HG03159 (cell line): Measurements from ENCODE around the gene ZNF414.
A peak's percentile ranks its signal among the peaks of the same experiment; 100 is the strongest.

Experiments used
- ATAC-seq: cut with Tn5 transposase; IDR thresholded peaks from one replicate; pipeline ENCODE4 v1.9.1; 2021; ENCODE audit warnings: mild to moderate bottlenecking, moderate library complexity; ENCODE audit not compliant: unreplicated experiment

Gene ZNF414

DNA sequence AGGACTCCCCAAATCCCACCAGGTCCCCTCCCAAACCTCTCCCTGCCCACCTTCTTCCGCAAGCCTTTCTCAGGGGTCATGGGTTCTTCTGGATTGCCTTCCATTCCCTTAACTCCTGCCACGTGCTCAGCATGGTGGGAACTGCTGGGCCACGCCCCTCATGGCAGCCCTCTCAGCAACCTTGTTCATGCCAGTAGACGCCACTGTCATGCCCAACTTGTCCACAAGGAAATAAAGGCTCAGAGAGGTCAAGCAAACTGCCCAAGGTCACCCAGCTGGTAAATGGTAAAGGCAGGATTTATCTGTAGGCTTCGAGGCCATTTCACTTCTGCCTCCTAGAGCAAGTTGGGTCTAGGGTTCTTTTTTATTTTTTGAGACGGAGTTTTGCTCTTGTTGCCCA, 22.4 kb downstream of the ZNF414 start:
- no peak for ATAC-seq

DNA sequence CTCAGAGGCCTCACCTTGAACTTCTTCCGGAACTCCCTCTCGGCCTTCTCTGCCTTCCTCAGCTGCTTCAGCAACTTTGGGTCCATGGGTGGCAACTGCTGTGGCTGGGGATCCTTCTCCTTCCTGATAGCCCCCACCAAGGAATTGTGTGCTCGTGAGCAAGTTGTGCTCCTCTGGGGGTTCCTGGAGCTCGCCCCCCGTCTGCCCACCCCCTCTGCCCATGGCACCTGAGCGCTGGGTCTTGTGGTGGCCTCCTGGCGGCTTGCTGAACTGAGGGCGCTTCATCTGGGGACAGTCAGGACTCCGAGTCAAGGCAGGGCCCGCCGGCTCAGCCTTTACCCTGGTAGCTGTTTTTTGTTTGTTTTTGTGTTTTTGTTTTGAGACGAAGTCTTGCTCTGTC, 23.1 kb downstream of the ZNF414 start:
- no peak for ATAC-seq

DNA sequence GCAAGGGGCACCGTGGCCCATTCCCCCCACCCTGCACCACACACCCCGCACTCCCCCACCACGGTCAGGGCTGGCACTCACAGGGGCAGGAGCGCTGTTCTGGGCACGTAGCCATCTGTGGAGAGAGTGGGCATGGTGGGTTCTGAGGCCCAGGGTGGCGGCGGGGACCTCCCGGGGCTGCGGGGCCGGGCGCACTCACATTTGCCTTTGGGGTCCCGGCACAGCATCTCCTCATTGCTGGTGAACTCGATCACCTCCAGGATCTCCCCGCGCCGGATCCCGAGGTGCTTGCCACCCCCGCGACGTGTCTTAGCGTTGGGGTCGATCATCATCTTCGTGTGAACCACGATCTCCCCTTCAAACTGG, 23.6 kb downstream of the ZNF414 start:
- ATAC-seq, result no peak

DNA sequence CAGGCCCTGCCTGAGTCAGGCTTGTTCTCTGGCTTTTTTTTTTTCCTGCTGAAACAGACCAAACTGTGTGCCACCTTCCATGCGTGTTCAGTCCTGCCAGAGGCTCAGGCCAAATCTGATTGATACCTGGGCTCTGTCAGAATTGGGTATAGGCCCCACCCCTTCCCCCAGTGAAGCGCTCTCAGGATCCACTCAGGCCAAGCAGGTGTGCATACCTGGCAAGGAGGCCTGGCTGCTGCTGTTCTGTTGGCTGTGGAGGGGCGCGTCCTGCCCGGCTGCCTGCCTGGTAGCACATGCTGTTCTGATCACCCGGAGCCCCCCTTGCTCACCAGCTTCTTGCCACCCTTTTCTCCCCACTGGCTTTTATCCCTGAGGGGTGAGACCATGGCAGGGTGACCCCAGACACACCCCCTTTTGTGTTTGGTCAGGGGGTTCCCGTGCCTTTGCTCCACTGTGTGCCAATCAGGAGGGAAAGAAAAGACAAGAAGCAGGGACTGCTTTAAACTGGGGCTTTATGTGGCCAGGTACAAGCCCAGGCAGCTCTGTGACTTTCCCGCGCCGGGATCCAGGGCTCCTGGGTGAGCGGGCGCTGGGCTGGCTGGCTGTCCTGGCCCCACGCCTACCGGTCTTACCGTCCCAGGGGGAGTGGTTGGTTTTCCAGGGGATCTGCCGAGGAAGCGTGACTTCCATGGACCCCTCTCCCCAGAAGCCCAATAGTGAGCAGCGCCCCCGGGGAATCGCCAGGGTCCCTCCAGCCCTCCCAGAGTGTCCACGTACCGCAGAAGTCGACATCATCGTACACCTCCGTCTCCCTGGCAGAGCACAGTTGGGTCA, 24.2 kb downstream of the ZNF414 start:
- no peak for ATAC-seq

DNA sequence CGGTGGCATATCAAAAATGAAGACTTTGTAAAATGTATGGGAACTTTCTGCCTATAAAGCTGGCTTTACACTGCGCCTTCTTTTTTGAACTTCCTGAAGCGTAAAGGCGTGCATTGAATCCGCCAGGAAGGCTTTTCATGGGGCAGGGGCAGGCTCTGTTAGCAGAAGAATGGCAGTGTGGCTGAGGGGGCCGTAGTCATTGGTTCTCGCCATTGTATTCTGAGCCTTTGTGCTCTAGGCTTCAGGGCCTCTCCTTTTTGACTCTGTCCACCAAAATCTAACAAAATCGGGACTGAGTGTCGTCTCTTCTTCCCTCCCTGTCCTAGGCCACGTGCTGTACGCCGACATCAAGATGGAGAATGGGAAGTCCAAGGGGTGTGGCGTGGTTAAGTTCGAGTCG, 25.6 kb downstream of the ZNF414 start:
- ATAC-seq, result no peak

DNA sequence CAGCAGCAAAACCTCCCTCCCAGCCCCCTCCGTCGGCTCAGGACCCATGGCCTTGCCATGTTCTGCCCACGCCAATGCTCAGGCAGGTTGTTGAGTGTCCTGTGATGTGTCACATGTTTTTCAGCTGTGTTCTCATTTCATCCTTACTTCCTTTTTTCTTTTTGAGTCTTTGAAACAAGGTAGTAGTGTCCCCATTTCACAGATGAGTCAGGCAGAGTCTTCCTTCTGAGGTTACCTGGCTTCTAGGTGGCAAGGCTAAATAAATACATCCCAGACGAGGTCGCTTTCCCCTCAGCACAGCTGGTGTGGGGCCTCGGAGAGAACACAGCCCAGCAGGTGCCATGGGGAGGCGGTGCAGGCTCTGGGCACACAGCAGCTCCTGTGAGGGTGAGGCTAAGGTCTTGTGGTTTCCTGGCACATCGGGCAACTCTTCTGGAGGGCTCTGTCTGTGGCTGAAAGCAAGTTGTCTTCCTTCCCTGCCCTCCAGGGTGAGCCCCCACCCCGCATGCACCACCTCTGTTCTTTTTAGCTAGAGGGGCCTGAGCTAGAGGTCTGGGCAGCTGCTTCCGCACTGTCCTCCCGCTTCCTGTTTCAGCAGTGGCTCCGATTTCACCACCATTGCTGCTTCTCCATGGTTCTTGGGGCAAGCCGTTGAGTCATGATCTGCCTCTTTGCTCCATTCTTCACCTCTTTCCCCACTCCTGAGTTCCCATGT, 26.7 kb downstream of the ZNF414 start:
- ATAC-seq, result no peak

DNA sequence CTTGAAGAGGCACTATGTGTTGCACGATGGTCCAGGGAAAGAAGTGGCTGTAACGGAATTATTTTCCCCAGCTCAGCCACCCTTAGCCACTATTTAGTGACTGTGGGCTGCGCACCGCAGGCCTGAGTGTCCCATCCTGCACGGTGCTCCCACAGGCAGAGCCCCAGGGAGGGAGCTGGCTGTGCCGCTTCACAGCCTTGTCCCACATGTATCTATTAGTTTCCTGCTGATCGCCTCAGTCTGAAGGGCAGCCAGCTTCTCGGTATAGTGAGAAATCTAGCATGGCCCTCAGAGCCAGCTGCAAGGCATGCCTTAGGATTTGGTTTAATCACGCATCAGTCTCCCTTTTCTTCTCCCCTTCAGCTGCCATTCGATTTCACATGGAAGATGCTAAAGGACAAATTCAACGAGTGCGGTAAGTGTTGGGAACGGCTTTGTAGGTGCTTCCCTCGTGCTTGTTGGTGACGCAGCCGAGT, 27.3 kb downstream of the ZNF414 start:
- no peak for ATAC-seq

DNA sequence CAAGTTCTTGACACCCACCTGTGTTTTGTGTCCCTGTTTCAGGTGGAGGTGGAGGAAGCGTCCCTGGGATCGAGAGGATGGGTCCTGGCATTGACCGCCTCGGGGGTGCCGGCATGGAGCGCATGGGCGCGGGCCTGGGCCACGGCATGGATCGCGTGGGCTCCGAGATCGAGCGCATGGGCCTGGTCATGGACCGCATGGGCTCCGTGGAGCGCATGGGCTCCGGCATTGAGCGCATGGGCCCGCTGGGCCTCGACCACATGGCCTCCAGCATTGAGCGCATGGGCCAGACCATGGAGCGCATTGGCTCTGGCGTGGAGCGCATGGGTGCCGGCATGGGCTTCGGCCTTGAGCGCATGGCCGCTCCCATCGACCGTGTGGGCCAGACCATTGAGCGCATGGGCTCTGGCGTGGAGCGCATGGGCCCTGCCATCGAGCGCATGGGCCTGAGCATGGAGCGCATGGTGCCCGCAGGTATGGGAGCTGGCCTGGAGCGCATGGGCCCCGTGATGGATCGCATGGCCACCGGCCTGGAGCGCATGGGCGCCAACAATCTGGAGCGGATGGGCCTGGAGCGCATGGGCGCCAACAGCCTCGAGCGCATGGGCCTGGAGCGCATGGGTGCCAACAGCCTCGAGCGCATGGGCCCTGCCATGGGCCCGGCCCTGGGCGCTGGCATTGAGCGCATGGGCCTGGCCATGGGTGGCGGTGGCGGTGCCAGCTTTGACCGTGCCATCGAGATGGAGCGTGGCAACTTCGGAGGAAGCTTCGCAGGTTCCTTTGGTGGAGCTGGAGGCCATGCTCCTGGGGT, 28.2 kb downstream of the ZNF414 start:
- no peak for ATAC-seq

DNA sequence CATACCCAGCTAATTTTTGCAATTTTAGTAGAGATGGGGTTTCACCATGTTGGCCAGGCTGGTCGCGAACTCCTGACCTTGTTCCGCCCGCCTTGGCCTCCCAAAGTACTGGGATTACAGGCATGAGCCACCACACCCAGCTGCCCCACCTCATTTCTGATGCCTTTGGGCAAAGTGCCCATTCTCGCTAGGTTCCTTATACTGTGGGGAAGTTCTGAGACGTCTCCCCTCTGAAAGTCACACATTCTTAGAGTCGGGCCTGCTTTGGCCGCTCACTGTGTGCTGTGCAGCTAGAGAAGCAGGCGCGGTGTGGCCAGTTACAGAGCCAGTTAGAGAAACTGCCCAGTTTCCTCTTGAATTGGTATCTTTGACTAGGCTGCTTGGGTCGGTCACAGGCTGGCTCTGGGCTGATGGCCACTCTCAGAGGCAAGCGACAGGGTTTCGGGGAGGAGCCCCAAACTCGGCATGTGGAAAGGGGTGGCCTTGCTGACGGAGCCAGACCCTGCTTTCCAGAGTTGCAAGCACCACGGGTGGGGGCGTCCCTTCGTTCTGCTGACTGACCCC, 29.6 kb downstream of the ZNF414 start:
- ATAC-seq, result no peak

DNA sequence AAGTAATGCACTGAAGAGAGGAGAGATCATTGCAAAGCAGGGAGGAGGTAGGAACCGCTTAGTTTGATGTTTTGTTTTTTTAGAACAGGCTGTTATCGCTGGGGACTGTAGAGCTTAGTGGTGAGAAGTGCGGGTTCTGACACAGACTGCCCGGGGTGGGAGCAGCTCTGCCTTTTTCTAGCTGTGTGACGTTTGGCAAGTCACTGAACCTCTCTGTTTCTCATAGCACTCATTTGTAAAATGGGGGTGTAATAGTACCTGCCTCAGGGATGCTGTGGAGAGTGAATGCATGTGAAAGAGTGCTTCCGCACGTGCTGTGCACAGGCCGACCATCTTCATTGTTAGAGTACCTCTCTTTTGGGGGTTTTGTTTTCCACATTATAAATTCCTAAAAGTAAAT, 30.8 kb downstream of the ZNF414 start:
- ATAC-seq, result no peak

DNA sequence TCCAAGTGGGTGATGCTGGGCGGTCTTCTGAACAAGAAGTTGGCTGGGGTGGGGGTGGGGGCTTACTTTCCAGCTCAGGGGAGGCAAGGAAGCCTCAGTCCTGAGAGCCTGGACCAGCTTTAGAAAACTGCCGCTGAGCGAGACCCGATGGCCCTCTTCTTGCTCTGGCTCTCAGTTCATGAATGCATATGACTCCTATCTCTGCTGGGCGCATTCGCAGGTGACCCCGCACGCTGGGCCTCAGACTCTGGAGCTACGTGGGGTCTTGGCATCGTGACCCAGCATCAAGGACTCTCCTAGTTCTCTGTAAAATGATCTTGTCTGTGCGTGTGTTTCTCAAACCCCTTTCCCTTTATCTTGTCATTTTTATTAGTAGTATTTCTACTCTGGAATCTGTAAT, 31.3 kb downstream of the ZNF414 start:
- no peak for ATAC-seq

DNA sequence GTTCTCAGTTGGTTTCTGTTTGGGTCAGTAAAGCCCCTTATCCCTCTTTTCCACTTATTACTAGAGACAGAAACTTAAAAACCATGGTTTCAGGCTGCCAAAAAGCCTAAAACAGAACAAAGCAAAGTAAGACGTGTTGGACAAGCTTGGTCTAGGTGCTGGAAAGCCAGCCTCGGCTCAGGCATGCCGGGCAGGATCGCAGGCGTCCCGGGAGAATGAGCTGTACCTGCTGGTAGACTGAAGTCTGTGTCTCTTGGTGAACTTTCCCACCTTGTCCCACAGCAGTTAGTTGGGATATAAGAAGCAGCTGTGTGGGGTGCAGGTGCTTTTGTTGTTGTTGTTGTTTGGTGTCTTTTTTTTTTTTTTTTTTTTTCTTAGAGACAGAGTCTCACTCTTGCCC, 32.4 kb downstream of the ZNF414 start:
- ATAC-seq, result no peak

DNA sequence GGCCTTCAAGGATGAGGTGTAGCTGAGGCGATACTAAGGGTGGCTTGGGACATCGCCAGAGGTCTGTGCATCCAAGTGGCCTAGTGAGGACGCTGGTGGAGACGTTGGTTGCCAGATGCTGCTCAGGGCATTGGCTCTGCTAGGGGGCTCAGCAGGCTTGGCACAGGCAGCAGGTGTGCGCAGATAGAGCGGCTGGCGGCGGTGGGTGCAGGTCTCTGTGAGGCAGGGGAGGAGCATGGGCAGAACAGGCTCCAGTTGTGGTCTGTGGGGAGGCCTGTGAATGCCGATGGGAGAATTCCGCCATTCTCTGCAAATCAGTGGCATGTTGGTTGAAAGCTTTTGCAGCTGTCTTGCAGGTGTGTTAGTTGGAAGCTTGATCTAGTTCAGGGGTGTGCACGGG, 32.8 kb downstream of the ZNF414 start:
- ATAC-seq, result no peak

DNA sequence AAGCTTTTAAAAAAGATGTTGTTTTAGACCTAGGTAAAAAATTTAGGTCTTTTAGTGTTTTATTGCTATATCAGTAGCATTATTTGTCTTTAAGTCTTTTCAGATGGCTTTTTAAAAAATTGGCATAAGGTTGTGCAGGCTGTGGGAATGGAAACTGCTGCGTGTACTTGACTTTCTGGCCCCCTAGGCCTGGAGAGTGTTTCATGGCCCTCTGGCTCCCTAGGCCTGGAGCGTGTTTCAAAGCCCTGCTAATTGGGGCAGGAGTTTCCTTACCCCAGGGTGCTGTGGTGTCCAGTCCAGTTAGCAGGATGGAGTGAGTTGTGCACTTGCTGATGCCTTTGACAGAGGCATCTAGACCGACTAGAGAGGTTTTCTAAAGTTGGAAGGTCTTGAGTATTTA, 35.4 kb downstream of the ZNF414 start:
- ATAC-seq, result no peak

DNA sequence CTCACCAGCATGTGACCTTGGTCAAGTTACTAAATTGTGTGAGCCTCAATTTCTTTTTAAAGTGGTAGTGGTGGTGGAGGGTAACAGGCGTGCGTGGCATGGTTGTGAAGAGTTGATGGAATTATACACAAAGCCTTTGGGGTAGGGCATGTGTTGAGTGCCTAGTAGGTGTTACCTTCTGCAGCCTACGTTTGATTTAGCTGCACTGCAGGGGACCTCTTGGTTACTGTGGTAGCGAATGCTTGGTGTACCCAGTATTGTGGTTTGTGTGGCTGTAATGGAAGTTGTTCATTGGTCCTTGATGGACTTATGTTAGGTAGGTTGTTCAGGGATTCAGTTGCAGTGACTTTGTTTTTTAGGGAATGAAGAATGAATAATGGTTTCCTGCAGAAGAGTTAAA, 36.1 kb downstream of the ZNF414 start:
- no peak for ATAC-seq

DNA sequence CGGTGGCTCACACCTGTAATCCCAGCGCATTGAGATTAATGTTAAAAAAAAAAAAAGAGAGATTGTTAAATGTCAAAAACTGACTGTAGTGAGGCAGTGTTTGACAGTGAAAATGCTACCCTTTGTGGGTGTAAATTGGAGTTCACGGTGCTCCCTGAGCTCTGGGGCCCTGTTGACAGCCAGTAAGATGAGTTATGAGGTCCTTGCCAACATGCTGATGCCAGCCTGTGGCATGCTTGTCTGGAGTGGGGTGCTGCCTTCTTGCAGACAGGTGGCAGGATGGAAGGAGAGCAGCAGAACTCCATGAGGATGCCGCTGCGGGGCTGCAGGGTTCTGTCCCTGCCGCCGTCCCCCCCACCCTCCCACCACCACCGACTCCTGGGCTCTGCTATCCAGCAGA, 37.4 kb downstream of the ZNF414 start:
- ATAC-seq, result no peak

DNA sequence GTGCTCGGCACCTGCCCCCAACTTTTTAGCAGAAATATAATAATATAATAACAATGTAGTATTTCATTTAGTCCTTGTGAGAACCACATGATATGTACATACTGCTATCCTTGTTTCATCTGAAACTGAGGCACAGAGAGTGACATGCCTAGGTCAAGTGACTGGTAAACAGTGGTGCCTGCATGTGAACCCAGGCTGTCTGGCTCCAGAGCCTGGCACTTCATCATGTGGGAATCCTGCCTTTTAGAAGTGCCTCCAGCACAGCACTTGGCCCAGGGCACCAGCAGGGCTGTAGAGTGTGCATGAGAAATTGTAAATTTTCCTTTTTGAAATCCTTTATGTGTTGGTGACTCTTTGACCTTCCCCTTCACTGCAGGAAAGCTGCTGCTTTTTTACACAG, 39.0 kb downstream of the ZNF414 start:
- no peak for ATAC-seq

DNA sequence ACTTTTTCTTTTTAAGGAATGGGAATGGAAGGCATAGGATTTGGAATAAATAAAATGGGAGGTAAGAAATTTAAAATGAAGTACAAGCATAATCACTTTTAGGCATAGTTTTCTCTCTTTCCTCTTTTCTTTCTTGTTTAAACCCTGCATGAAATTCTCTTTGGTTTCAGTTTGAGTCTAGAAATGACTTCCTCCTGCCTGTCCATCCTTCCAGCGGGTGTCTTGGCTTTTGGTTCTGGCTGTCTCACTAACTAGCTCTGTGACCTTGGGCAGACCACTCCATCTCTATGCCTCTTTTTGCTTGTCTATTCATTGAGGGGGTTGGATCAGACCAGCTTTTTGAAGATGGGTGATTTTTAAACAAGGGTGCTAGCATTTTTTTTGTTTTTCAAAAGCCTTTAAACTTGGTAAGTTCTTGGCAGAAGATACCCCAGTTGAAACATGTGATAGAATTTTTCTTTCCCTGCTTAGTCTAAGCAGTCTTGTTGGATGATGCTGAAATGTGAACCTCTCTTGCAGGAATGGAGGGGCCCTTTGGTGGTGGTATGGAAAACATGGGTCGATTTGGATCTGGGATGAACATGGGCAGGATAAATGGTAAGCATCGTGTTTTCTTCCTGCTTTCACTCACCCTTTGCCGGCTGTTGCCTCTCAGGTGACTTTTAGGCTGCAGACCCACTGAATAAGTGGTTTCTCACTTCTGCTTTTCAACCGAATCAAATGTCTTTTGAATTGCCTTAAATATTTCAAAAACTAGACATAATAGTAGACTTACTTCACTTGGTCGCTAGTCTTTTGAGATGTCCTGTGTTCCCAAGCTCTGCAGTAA, 40.1 kb downstream of the ZNF414 start:
- ATAC-seq, result peak; percentile 75

DNA sequence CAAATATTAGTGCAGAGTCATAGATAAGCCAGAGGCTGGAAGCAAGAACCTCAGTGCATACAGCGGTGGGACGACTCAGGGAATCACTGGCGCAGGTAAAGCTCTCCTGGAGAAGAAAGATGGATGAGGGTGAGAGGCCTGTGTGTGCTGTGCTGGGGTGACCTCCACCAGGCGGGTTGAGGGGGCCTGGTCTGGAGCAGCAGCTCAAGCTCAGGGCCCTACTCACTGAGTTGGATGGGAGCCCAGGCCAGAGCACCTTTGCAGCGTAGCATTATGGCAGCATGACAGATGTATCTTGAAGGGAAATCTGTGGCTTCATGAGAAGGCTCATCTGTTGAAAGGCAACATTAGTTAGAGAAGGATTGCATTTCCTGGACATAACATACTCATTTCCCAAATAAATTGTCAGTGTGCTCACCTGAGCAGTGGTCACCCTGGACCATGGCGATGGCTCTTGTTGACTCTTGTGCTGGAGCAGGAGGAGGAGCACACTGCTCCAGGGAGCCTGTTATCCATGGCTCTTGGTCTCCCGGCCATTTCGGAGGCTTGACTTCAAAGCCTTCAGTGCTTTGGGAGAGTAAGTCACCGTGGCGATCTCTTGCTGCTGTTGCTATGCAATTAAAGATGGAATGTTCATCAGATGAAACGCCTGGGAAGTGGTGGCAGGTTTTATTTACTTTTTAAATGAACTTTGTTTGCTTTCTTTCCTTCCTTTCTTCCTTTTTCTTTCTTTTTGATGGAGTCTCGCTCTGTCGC, 44.2 kb downstream of the ZNF414 start:
- no peak for ATAC-seq
